Thyroid gland (tissue), 4 donors: ENCODE data around the gene SHROOM2. TPM values are rescaled to one million over a fixed set of nuclear protein-coding genes. Genes with fewer than 3 reads are reported as not detected.

ENCODE experiments used
- DNase-seq, 2 donors: peaks; one replicate each; pipeline ENCODE4 v3.0.0-alpha.2; 2019
- H3K27ac ChIP-seq, 3 donors: fragments of 200-600 bp; sonication (generic); 1 replicate in 2 of 3; 2 replicates in 1 of 3; pipeline ENCODE4 v1.5.1; 2016 to 2019; ENCODE audit warnings: mild to moderate bottlenecking in 1 of 3, moderate library complexity in 1 of 3
- H3K27me3 ChIP-seq: fragments of 200-600 bp; sonication (generic); one replicate; pipeline ENCODE4 v1.5.1; 2019
- H3K36me3 ChIP-seq, 2 donors: fragments of 200-600 bp; sonication (generic); one replicate each; pipeline ENCODE4 v1.5.1; 2016 to 2019
- H3K4me1 ChIP-seq, 2 donors: fragments of 200-600 bp; sonication (generic); one replicate each; pipeline ENCODE4 v1.5.1; 2017 to 2019
- H3K4me3 ChIP-seq, 3 donors: fragments of 200-600 bp; sonication (generic); replicated peaks in 1 of 3; 1 replicate in 2 of 3; 2 replicates in 1 of 3; pipeline ENCODE4 v1.5.1; 2016; ENCODE audit warnings: mild to moderate bottlenecking in 1 of 3
- H3K9me3 ChIP-seq: fragments of 200-600 bp; sonication (generic); one replicate; pipeline ENCODE4 v1.5.1; 2017
- POLR2A ChIP-seq, 2 donors: fragments of 450-650 bp; IDR thresholded peaks; one replicate each; pipeline ENCODE4 v1.6.1; 2017; ENCODE audit warnings: antibody characterized with exemption in 2 of 2, mild to moderate bottlenecking in 2 of 2, moderate library complexity in 1 of 2
- WGBS, 2 donors: methylation state at CpG; one replicate each; pipeline ENCODE4 v1.1.5; 2017; 5-methylcytosine and 5-hydroxymethylcytosine counted together
- intact Hi-C: fragments of 100-400 bp; cut with DNase I; formaldehyde crosslinking; loops from one replicate; pipeline ENCODE4 v1.15.1; 2023
- total RNA-seq, 4 donors: library from RNA; depleted of rRNA; stranded (reverse); fragments of >200 nt; gene quantifications; one replicate each; pipeline ENCODE4 v1.2.3, GENCODE V29; 2016
- TF ChIP-seq, protein P1 (sequence below), 6 experiments: fragments of 200-600 bp in 3 of 6; fragments of 450-650 bp in 3 of 6; sonication (generic) in 3 of 6; IDR thresholded peaks; one replicate each; pipeline ENCODE4 v1.5.1; 2016 to 2019; ENCODE audit warnings: antibody characterized with exemption in 6 of 6, mild to moderate bottlenecking in 2 of 6, inconsistent platforms in 1 of 6, moderate library complexity in 1 of 6

Gene SHROOM2, protein sequence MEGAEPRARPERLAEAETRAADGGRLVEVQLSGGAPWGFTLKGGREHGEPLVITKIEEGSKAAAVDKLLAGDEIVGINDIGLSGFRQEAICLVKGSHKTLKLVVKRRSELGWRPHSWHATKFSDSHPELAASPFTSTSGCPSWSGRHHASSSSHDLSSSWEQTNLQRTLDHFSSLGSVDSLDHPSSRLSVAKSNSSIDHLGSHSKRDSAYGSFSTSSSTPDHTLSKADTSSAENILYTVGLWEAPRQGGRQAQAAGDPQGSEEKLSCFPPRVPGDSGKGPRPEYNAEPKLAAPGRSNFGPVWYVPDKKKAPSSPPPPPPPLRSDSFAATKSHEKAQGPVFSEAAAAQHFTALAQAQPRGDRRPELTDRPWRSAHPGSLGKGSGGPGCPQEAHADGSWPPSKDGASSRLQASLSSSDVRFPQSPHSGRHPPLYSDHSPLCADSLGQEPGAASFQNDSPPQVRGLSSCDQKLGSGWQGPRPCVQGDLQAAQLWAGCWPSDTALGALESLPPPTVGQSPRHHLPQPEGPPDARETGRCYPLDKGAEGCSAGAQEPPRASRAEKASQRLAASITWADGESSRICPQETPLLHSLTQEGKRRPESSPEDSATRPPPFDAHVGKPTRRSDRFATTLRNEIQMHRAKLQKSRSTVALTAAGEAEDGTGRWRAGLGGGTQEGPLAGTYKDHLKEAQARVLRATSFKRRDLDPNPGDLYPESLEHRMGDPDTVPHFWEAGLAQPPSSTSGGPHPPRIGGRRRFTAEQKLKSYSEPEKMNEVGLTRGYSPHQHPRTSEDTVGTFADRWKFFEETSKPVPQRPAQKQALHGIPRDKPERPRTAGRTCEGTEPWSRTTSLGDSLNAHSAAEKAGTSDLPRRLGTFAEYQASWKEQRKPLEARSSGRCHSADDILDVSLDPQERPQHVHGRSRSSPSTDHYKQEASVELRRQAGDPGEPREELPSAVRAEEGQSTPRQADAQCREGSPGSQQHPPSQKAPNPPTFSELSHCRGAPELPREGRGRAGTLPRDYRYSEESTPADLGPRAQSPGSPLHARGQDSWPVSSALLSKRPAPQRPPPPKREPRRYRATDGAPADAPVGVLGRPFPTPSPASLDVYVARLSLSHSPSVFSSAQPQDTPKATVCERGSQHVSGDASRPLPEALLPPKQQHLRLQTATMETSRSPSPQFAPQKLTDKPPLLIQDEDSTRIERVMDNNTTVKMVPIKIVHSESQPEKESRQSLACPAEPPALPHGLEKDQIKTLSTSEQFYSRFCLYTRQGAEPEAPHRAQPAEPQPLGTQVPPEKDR (N-terminal part only)
- total RNA-seq: 10 to 100 TPM in 1 of 4 donors, 1 to 10 TPM in 3; 2.8 to 16.5 (median 6.1) TPM

DNA sequence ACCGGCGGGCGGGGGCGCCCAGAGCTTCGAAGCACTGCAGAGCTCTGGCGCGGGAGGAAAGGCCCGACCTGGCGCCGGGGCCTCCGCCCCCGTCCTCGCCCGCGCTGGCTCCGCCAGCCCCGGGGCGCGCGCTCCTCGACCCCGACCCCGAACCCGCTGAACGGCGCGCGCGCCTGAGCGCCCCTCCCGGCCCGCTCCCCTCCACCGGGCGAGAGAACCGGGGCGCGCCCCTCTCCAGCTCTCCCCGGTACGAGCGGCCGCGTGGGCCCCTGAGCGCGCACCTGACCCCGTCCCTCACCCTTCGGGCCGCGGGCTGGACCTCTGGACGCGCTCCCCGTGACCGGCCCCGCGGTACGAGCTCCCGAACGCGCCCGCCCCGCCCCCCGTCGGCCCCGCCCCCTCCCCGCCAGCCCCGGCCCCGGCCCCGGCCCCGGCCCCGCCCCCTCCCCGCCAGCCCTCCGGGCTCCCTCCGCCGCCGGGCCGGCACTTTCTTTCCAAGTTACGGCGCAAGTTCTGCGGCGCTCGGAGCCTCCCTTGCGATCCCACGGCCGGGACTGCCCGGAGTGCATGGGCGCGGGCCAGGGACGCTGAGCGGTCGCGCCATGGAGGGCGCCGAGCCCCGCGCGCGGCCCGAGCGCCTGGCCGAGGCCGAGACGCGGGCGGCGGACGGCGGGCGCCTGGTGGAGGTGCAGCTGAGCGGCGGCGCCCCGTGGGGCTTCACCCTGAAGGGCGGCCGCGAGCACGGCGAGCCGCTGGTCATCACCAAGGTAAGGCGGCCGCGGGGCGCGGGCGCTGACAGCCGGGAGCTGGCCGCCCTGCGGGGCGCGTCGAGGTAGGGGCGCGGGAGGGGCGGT is at the start of gene SHROOM2:
Gene SHROOM2, plus strand, starts transcription at position 486 of the 854 bp plus-strand sequence. Its CDS starts 117 bp downstream, at position 603.
- intact Hi-C loops: loop anchor here (10.0 kb wide), 1 partner anchor 339 kb away; no protein-coding TSS in a partner anchor
- DNase-seq: peak; percentile 45 to 47

GRCh38 chrX:9737363-9737762 is 48.9 kb upstream of the SHROOM2 start:
- Histone ChIP-seq H3K27ac (no peak overlapping the region), H3K27me3 (no peaks in the 10 kb centered on the region), H3K36me3 (no peaks in the 10 kb centered on the region), H3K4me1 (no peaks in the 10 kb centered on the region), H3K9me3 (no peaks in the 10 kb centered on the region), H3K4me3 (no peak overlapping the region)
- intact Hi-C loops: no loop called here
- no peak for TF ChIP-seq POLR2A (IDR thresholded peaks at IDR 0.05)
- TF ChIP-seq, protein P1, sequence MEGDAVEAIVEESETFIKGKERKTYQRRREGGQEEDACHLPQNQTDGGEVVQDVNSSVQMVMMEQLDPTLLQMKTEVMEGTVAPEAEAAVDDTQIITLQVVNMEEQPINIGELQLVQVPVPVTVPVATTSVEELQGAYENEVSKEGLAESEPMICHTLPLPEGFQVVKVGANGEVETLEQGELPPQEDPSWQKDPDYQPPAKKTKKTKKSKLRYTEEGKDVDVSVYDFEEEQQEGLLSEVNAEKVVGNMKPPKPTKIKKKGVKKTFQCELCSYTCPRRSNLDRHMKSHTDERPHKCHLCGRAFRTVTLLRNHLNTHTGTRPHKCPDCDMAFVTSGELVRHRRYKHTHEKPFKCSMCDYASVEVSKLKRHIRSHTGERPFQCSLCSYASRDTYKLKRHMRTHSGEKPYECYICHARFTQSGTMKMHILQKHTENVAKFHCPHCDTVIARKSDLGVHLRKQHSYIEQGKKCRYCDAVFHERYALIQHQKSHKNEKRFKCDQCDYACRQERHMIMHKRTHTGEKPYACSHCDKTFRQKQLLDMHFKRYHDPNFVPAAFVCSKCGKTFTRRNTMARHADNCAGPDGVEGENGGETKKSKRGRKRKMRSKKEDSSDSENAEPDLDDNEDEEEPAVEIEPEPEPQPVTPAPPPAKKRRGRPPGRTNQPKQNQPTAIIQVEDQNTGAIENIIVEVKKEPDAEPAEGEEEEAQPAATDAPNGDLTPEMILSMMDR (IDR thresholded peaks at IDR 0.05): no peak
- DNase-seq: no peak
- WGBS, 2 donors: 90 to 91% methylated on average over 7 of the region's 7 CpGs

More for the DNA sequence above, at the start of gene SHROOM2:
- TF ChIP-seq POLR2A (IDR thresholded peaks at IDR 0.05): peak in 1 of 2 donors; percentile 31
- TF ChIP-seq, protein P1 (IDR thresholded peaks at IDR 0.05): no peak
- WGBS, 2 donors: no CpG with 5 or more reads among the region's 132 CpGs
- Histone ChIP-seq H3K36me3 (no peaks in the 10 kb centered on the region), H3K27ac (no peak within 1 kb of the TSS), H3K27me3 (no peaks in the 10 kb centered on the region), H3K4me1 (peaks cover 9 to 13% of the 10 kb centered on the region in 2 donors), H3K9me3 (no peaks in the 10 kb centered on the region), H3K4me3 (peak within 1 kb of the TSS in 1 of 3 donors; percentile 37)

- no peaks in the 10 kb centered on the region for H3K36me3 ChIP-seq
- H3K27me3 ChIP-seq: no peaks in the 10 kb centered on the region
- intact Hi-C loops: no loop called here
- no peak for DNase-seq
- no peaks in the 10 kb centered on the region for H3K9me3 ChIP-seq
- TF ChIP-seq POLR2A (IDR thresholded peaks at IDR 0.05): no peak
- TF ChIP-seq, protein P1 (IDR thresholded peaks at IDR 0.05): no peak
- H3K4me1 ChIP-seq: no peaks in the 10 kb centered on the region
- H3K4me3 ChIP-seq: no peak overlapping the region
- H3K27ac ChIP-seq: no peak overlapping the region
- 69 to 79% methylated on average over 3 of the region's 3 CpGs for WGBS, 2 donors
Observed at GRCh38 chrX:9738151-9738550, 48.1 kb upstream of the SHROOM2 start.

GRCh38 chrX:9739130-9739529 is 47.1 kb upstream of the SHROOM2 start:
- Histone ChIP-seq H3K36me3 (no peaks in the 10 kb centered on the region), H3K27ac (no peak overlapping the region), H3K27me3 (no peaks in the 10 kb centered on the region), H3K4me3 (no peak overlapping the region), H3K4me1 (no peaks in the 10 kb centered on the region), H3K9me3 (no peaks in the 10 kb centered on the region)
- DNase-seq: no peak
- WGBS, 2 donors: 86 to 96% methylated on average over 1 to 2 of the region's 5 CpGs
- intact Hi-C loops: no loop called here
- no peak for TF ChIP-seq POLR2A (IDR thresholded peaks at IDR 0.05)
- TF ChIP-seq, protein P1 (IDR thresholded peaks at IDR 0.05): no peak
